Neural cell (in vitro differentiated cells): ENCODE data around the gene ASPRV1. TPM values are rescaled to one million over a fixed set of nuclear protein-coding genes. Genes with fewer than 3 reads are reported as not detected.

Experiments used
- H2AFZ ChIP-seq: fragments of 200-600, 300-800 bp; sonication (generic), shearing (Covaris generic); 2 replicates; pipeline ENCODE4 v1.6.0; 2014; ENCODE audit warnings: low read depth, mild to moderate bottlenecking, antibody characterized with exemption, low read length, moderate library complexity
- H3F3A ChIP-seq: fragments of 200-600 bp; shearing (Covaris generic); 2 replicates; pipeline ENCODE4 v1.6.1; 2016; ENCODE audit warnings: mild to moderate bottlenecking, moderate library complexity, mixed read lengths, antibody characterized with exemption, low read length; ENCODE audit not compliant: insufficient read depth, poor library complexity, severe bottlenecking
- H3K27ac ChIP-seq: fragments of 200-600, 300-800 bp; sonication (generic), shearing (Covaris generic); 2 replicates; pipeline ENCODE4 v1.5.1; 2014; ENCODE audit warnings: mild to moderate bottlenecking, low read length, moderate library complexity
- H3K27me3 ChIP-seq: fragments of 300-800, 200-600 bp; sonication (generic), shearing (Covaris generic); 2 replicates; pipeline ENCODE4 v1.6.0; 2014; ENCODE audit warnings: mild to moderate bottlenecking, low read depth, low read length, moderate library complexity; ENCODE audit not compliant: insufficient read depth
- H3K36me3 ChIP-seq: fragments of 300-800, 200-600 bp; sonication (generic), shearing (Covaris generic); 2 replicates; pipeline ENCODE4 v1.5.1; 2014; ENCODE audit warnings: mild to moderate bottlenecking, antibody characterized with exemption, low read length, moderate library complexity; ENCODE audit not compliant: insufficient read depth
- H3K4me2 ChIP-seq: fragments of 300-800, 200-600 bp; sonication (generic), shearing (Covaris generic); 2 replicates; pipeline ENCODE4 v1.6.0; 2014; ENCODE audit warnings: mild to moderate bottlenecking, low read length
- H3K4me3 ChIP-seq: fragments of 300-800, 200-600 bp; sonication (generic), shearing (Covaris generic); 2 replicates; pipeline ENCODE4 v1.5.1; 2014; ENCODE audit warnings: mild to moderate bottlenecking, low read length, moderate library complexity
- H3K79me2 ChIP-seq: fragments of 200-600 bp; shearing (Covaris generic); replicated peaks from 2 replicates; pipeline ENCODE4 v1.6.0; 2014; ENCODE audit warnings: mild to moderate bottlenecking, low read length, moderate library complexity; ENCODE audit not compliant: insufficient read depth
- H3K9ac ChIP-seq: fragments of 300-800, 200-600 bp; sonication (generic), shearing (Covaris generic); 2 replicates; pipeline ENCODE4 v1.6.1; 2016; ENCODE audit warnings: mild to moderate bottlenecking, low read length, mixed read lengths
- H3K9me2 ChIP-seq: fragments of 200-600 bp; shearing (Covaris generic); 2 replicates; pipeline ENCODE4 v1.6.1; 2016; ENCODE audit warnings: mild to moderate bottlenecking, low read length, mixed read lengths; ENCODE audit not compliant: insufficient read depth
- H3K9me3 ChIP-seq: fragments of 200-600, 300-800 bp; sonication (generic), shearing (Covaris generic); 2 replicates; pipeline ENCODE4 v1.6.1; 2016; ENCODE audit warnings: mild to moderate bottlenecking, mixed run types, low read length, moderate library complexity, mixed read lengths
- H4K20me1 ChIP-seq: fragments of 200-600 bp; shearing (Covaris generic); 2 replicates; pipeline ENCODE4 v1.6.1; 2016; ENCODE audit warnings: mild to moderate bottlenecking, mixed run types; ENCODE audit not compliant: insufficient read depth
- CTCF ChIP-seq: fragments of 450-650 bp; IDR thresholded peaks from 2 replicates; pipeline ENCODE4 v1.5.1; 2014; ENCODE audit warnings: antibody characterized with exemption, mild to moderate bottlenecking, moderate library complexity; ENCODE audit not compliant: poor library complexity, severe bottlenecking
- EP300 ChIP-seq: fragments of 450-650 bp; conservative IDR thresholded peaks from 2 replicates; pipeline ENCODE4 v1.6.1; 2014; ENCODE audit warnings: antibody characterized with exemption, mild to moderate bottlenecking, moderate library complexity; ENCODE audit not compliant: poor library complexity, severe bottlenecking
- MXI1 ChIP-seq: fragments of 450-650 bp; conservative IDR thresholded peaks from 2 replicates; pipeline ENCODE4 v1.6.1; 2014; ENCODE audit warnings: antibody characterized with exemption, mild to moderate bottlenecking; ENCODE audit not compliant: poor library complexity, severe bottlenecking
- REST ChIP-seq: IDR thresholded peaks from 2 replicates; pipeline ENCODE4 v1.6.1; 2012; ENCODE audit warnings: borderline replicate concordance
- TAF1 ChIP-seq: IDR thresholded peaks from 2 replicates; pipeline ENCODE4 v1.6.1; 2012; ENCODE audit warnings: low read depth
- polyA plus RNA-seq: library from polyadenylated mRNA; depleted of rRNA; stranded (reverse); fragments of >200 nt; gene quantifications from 2 replicates; pipeline ENCODE4 v1.2.3, GENCODE V29; 2014

ASPRV1 gene
- polyA plus RNA-seq, 1 donor from 2014 or later = 6.3 TPM

- Histone ChIP-seq H3K27me3 (no peaks in the 10 kb centered on the region), H3K36me3 (no peaks in the 10 kb centered on the region), H3K9me3 (no peaks in the 10 kb centered on the region), H3F3A (no peaks in the 10 kb centered on the region), H3K27ac (no peak overlapping the region), H3K4me2 (no peak overlapping the region), H3K79me2 (no peaks in the 10 kb centered on the region), H3K9ac (no peak overlapping the region), H3K9me2 (no peaks in the 10 kb centered on the region), H4K20me1 (no peaks in the 10 kb centered on the region), H2AFZ (no peak overlapping the region), H3K4me3 (no peak overlapping the region)
- no peak for TF ChIP-seq TAF1
- TF ChIP-seq REST = no peak
These were observed 1.7 kb upstream of the ASPRV1 start for GRCh38 chr2:69962986-69963730.

- TF ChIP-seq MXI1 (no peak), EP300 (no peak), CTCF (no peak), REST (no peak)
- no peak overlapping the region for H2AFZ ChIP-seq
- H3K4me3 ChIP-seq = no peak overlapping the region
- no peaks in the 10 kb centered on the region for H3K27me3 ChIP-seq
- no peaks in the 10 kb centered on the region for H4K20me1 ChIP-seq
- H3K4me2 ChIP-seq = no peak overlapping the region
- no peaks in the 10 kb centered on the region for H3K9me3 ChIP-seq
- no peak overlapping the region for H3K9ac ChIP-seq
- no peak overlapping the region for H3K27ac ChIP-seq
- no peaks in the 10 kb centered on the region for H3F3A ChIP-seq
- H3K9me2 ChIP-seq = no peaks in the 10 kb centered on the region
- no peaks in the 10 kb centered on the region for H3K79me2 ChIP-seq
- H3K36me3 ChIP-seq = no peaks in the 10 kb centered on the region
These were observed 610 bp downstream of the ASPRV1 start for GRCh38 chr2:69960821-69961220.
